Measurements from ENCODE around the gene LHPP.

GRCh38 chr10:124559372-124560132 lies 97.9 kb downstream of the LHPP start:
- TF ChIP-seq POLR2AphosphoS5 (IDR thresholded peaks at IDR 0.05; ENCODE audit: low read depth, low read length) (no peak), POLR2A (IDR thresholded peaks at IDR 0.05; ENCODE audit: low read depth, low read length) (no peak), TAF1 (IDR thresholded peaks at IDR 0.05; ENCODE audit: low read depth, low read length) (no peak)
